HepG2 (cell line): ENCODE results near the gene PRSS8. TPM values are rescaled to one million over a fixed set of nuclear protein-coding genes. Genes with fewer than 3 reads are reported as not detected.

Source experiments
- ERF ChIP-seq: IDR thresholded peaks from 2 replicates; pipeline ENCODE4 v1.6.1; 2018; ENCODE audit warnings: missing biosample characterization, missing genetic modification reagents
- FIP1L1 ChIP-seq: fragments of 200-400 bp; formaldehyde crosslinking; IDR thresholded peaks from 2 replicates; pipeline ENCODE4 v1.6.1; 2018; ENCODE audit warnings: low read depth, mild to moderate bottlenecking, low read length, moderate library complexity, borderline replicate concordance; ENCODE audit not compliant: insufficient read depth
- GFI1 ChIP-seq: sonication (generic); formaldehyde crosslinking; IDR thresholded peaks from 2 replicates; pipeline ENCODE4 v1.5.0; 2020; ENCODE audit warnings: missing genetic modification reagents, mild to moderate bottlenecking, borderline replicate concordance
- HOXA3 ChIP-seq: sonication (generic); formaldehyde crosslinking; IDR thresholded peaks from 2 replicates; pipeline ENCODE4 v1.5.0; 2020; ENCODE audit warnings: missing genetic modification reagents
- NR1H2 ChIP-seq: sonication (generic); formaldehyde crosslinking; IDR thresholded peaks from 2 replicates; pipeline ENCODE4 v1.8.1; 2022; ENCODE audit warnings: low read depth, missing genetic modification reagents, borderline replicate concordance
- POLR2G ChIP-seq: fragments of 200-400 bp; formaldehyde crosslinking; IDR thresholded peaks from 2 replicates; pipeline ENCODE4 v1.6.1; 2018; ENCODE audit warnings: mild to moderate bottlenecking, low read depth, low read length, moderate library complexity
- RAD21 ChIP-seq: fragments of 450-650 bp; formaldehyde crosslinking; IDR thresholded peaks from 2 replicates; pipeline ENCODE4 v1.5.0; 2020; ENCODE audit warnings: mild to moderate bottlenecking
- RARA ChIP-seq: IDR thresholded peaks from 2 replicates; pipeline ENCODE4 v1.6.1; 2016; ENCODE audit warnings: missing genetic modification reagents, missing compliant biosample characterization
- RNF219 ChIP-seq: sonication (generic); formaldehyde crosslinking; IDR thresholded peaks from 2 replicates; pipeline ENCODE4 v1.5.0; 2020; ENCODE audit warnings: mild to moderate bottlenecking, missing genetic modification reagents
- TBP ChIP-seq: sonication (generic); formaldehyde crosslinking; IDR thresholded peaks from 2 replicates; pipeline ENCODE4 v1.5.0; 2020; ENCODE audit warnings: missing genetic modification reagents
- ZC3H13 ChIP-seq: sonication (generic); formaldehyde crosslinking; IDR thresholded peaks from 2 replicates; pipeline ENCODE4 v1.8.1; 2023; ENCODE audit warnings: mild to moderate bottlenecking, missing genetic modification reagents, moderate library complexity
- ZKSCAN1 ChIP-seq: fragments of 150-350 bp; IDR thresholded peaks from 2 replicates; pipeline ENCODE4 v1.6.1; 2014; ENCODE audit warnings: low read length
- ZNF275 ChIP-seq: sonication (generic); formaldehyde crosslinking; IDR thresholded peaks from 2 replicates; pipeline ENCODE4 v1.8.0; 2022; ENCODE audit warnings: missing genetic modification reagents, mild to moderate bottlenecking, inconsistent platforms, borderline replicate concordance
- ZNF276 ChIP-seq: sonication (generic); formaldehyde crosslinking; IDR thresholded peaks from 2 replicates; pipeline ENCODE4 v1.4.0; 2020; ENCODE audit warnings: mild to moderate bottlenecking, low read depth, missing genetic modification reagents
- ZNF512 ChIP-seq: sonication (generic); formaldehyde crosslinking; IDR thresholded peaks from 2 replicates; pipeline ENCODE4 v1.4.0; 2020; ENCODE audit warnings: mild to moderate bottlenecking, missing genetic modification reagents
- ZNF772 ChIP-seq: sonication (generic); formaldehyde crosslinking; IDR thresholded peaks from 2 replicates; pipeline ENCODE4 v1.5.0; 2020; ENCODE audit warnings: mild to moderate bottlenecking, missing genetic modification reagents
- ZNF883 ChIP-seq: sonication (generic); formaldehyde crosslinking; IDR thresholded peaks from 2 replicates; pipeline ENCODE4 v1.5.1; 2020; ENCODE audit warnings: mild to moderate bottlenecking, missing genetic modification reagents; ENCODE audit errors: not compliant biosample characterization
- polyA plus RNA-seq, 8 experiments: library from polyadenylated mRNA; depleted of rRNA in 3 of 8; stranded (reverse) in 7 of 8; unstranded in 1 of 8; fragments of >200 nt; fragmentation: Illumina TruSeq in 4 of 8; extraction: Trizol in 4 of 8; gene quantifications; 2 replicates each; pipeline versions ENCODE4 v1.2.1 to v1.2.3, GENCODE V29; 2011 to 2016; ENCODE audit warnings: low read depth in 4 of 8, missing spikeins in 1 of 8, mixed read lengths in 1 of 8; ENCODE audit not compliant: insufficient read depth in 1 of 8
- total RNA-seq, 5 experiments: library from RNA; depleted of rRNA; stranded (reverse); fragments of >200 nt; fragmentation: Illumina TruSeq; extraction: Trizol; gene quantifications; 2 replicates each; pipeline ENCODE4 v1.2.3, GENCODE V29; 2016; ENCODE audit warnings: low read depth in 1 of 5
- TF ChIP-seq, protein P1 (sequence below): sonication (generic); formaldehyde crosslinking; IDR thresholded peaks from 2 replicates; pipeline ENCODE4 v1.4.0; 2020; ENCODE audit warnings: mild to moderate bottlenecking, missing genetic modification reagents
- TF ChIP-seq, protein P2 (sequence below): sonication (generic); formaldehyde crosslinking; IDR thresholded peaks from 2 replicates; pipeline ENCODE4 v1.4.0; 2020; ENCODE audit warnings: mild to moderate bottlenecking, missing genetic modification reagents

The PRSS8 gene
- total and polyA plus RNA-seq, 2 of the 13 experiments (the other 11 are each of a cell fraction or from before 2014, with no cell fraction given) = 2.6 to 7.2 TPM

- TF ChIP-seq, protein P1, sequence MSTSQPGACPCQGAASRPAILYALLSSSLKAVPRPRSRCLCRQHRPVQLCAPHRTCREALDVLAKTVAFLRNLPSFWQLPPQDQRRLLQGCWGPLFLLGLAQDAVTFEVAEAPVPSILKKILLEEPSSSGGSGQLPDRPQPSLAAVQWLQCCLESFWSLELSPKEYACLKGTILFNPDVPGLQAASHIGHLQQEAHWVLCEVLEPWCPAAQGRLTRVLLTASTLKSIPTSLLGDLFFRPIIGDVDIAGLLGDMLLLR (CRISPR knock-in tag) = no peak
- TF ChIP-seq POLR2G = peak; percentile 43
- TF ChIP-seq NR1H2 (CRISPR knock-in tag) = no peak
- TF ChIP-seq ZNF276 (CRISPR knock-in tag) = no peak
- no peak for TF ChIP-seq ZNF512 (CRISPR knock-in tag)
- TF ChIP-seq ERF = no peak
- TF ChIP-seq, protein P2, sequence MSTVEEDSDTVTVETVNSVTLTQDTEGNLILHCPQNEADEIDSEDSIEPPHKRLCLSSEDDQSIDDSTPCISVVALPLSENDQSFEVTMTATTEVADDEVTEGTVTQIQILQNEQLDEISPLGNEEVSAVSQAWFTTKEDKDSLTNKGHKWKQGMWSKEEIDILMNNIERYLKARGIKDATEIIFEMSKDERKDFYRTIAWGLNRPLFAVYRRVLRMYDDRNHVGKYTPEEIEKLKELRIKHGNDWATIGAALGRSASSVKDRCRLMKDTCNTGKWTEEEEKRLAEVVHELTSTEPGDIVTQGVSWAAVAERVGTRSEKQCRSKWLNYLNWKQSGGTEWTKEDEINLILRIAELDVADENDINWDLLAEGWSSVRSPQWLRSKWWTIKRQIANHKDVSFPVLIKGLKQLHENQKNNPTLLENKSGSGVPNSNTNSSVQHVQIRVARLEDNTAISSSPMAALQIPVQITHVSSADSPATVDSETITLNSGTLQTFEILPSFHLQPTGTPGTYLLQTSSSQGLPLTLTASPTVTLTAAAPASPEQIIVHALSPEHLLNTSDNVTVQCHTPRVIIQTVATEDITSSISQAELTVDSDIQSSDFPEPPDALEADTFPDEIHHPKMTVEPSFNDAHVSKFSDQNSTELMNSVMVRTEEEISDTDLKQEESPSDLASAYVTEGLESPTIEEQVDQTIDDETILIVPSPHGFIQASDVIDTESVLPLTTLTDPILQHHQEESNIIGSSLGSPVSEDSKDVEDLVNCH (CRISPR knock-in tag) = no peak
- 0 out of 2 replicates have a peak, but pooled peaks have one; percentile 22 for TF ChIP-seq ZNF772 (CRISPR knock-in tag)
- TF ChIP-seq TBP (CRISPR knock-in tag) = no peak
- TF ChIP-seq FIP1L1 = no peak
- TF ChIP-seq RARA (CRISPR knock-in tag) = no peak
- TF ChIP-seq RAD21 (CRISPR knock-in tag) = no peak
- TF ChIP-seq ZNF883 (CRISPR knock-in tag) = no peak
- peak; percentile 86 for TF ChIP-seq ZC3H13
- TF ChIP-seq RNF219 (CRISPR knock-in tag) = no peak
- no peak for TF ChIP-seq ZKSCAN1
- TF ChIP-seq HOXA3 (CRISPR knock-in tag) = no peak
- TF ChIP-seq ZNF275 (CRISPR knock-in tag) = no peak
- no peak for TF ChIP-seq GFI1 (CRISPR knock-in tag)
Measured at GRCh38 chr16:31082368-31083045, 53.0 kb downstream of the PRSS8 start (continued).
